ENCODE measurements around the gene PABPC1L.

The PABPC1L gene

DNA sequence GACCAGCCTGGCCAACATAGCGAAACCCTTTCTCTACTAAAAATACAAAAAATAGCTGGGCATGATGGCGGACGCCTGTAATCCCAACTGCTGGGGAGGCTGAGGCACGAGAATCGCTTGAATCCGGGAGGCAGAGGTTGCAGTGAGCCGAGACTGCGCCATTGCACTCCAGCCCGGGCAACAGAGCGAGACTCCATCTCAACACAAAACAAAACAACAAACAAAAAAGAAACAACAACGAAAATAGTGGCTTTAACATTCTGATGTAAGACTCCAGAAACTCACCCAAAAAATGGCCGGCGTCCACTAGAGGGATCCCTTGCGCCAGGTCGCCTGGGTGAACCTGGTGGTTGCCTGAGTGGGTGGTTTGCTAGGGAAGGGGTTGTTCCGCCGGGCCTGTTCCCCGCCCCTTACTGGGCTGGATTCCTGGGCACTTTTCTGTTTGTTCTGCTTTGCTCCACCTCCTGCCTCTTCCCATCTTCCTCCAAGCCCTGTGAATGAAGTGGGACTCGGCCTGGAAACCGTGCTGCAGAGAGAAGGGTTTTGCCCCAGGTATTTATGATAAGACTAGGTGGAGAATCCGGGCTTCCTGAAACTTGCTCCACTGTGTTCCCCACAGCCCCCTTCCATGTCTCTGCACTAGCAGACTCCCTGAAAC is 1.5 kb downstream of the PABPC1L start:
- Histone ChIP-seq H2BK120ac (ENCODE audit: insufficient read depth, low read length, poor library complexity) (no peak overlapping the region), H3K9me3 (ENCODE audit: insufficient read depth, low read depth, low read length) (no peaks in the 10 kb centered on the region), H4K91ac (ENCODE audit: low read depth, low read length) (no peak overlapping the region), H3K14ac (ENCODE audit: low read length) (no peak overlapping the region), H3K4me3 (ENCODE audit: low read depth, low read length) (no peak overlapping the region), H3K36me3 (ENCODE audit: control insufficient read depth in 1 of 2, insufficient read depth in 2 of 2, low read length in 2 of 2) (peaks cover 10 to 30% of the 10 kb centered on the region in 2 experiments), H3K4me1 (ENCODE audit: control insufficient read depth in 1 of 2, insufficient read depth in 2 of 2, low read length in 2 of 2) (peaks cover 6 to 10% of the 10 kb centered on the region in 2 experiments), H2AK5ac (ENCODE audit: low read length) (no peak overlapping the region), H3K18ac (ENCODE audit: low read length) (peak overlapping the region; percentile 9), H3K4me2 (ENCODE audit: low read length) (peak overlapping the region; percentile 13), H3K4ac (ENCODE audit: low read depth, low read length) (peak overlapping the region; percentile 8), H2BK5ac (ENCODE audit: low read depth, low read length, poor library complexity) (no peak overlapping the region), H3K79me1 (ENCODE audit: low read length) (peaks cover 4% of the 10 kb centered on the region), H3K79me2 (ENCODE audit: control insufficient read depth, insufficient read depth, low read length, poor library complexity) (peaks cover 4% of the 10 kb centered on the region), H3K9ac (ENCODE audit: low read length) (no peak overlapping the region), H3K27ac (ENCODE audit: low read depth, low read length) (no peak overlapping the region), H4K8ac (ENCODE audit: low read depth, low read length) (peak overlapping the region; percentile 6), H3K27me3 (ENCODE audit: insufficient read depth, low read length) (no peaks in the 10 kb centered on the region), H2BK12ac (ENCODE audit: low read length) (no peak overlapping the region), H2AFZ (ENCODE audit: insufficient read depth, low read length, poor library complexity) (no peak overlapping the region), H3K23ac (ENCODE audit: low read length) (no peak overlapping the region), H4K12ac (ENCODE audit: low read depth, low read length) (no peak overlapping the region)
- peak; percentile 74 to 95 for DNase-seq
- no CpG with 5 or more reads among the region's 21 CpGs for WGBS (ENCODE audit: extremely low coverage, insufficient coverage, insufficient read length)

DNA sequence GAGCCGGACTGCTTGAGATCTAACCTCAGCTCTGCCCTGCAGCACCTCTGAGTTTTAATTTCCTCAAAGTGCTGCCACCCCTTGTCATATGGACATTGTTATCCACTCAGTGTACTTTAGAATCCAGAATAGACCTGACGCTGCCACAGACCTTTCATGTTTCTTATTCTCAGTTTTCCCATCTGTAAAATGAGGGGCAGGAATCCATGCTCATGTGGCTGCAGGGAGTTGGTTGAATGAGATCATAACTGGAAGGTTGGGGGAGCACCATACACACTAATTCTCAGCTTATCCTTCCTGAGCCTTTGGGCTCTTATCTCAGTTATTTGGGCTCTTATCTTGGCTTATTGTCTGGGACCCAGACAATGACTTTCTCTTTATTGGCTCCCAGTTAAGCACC is 2.3 kb downstream of the PABPC1L start:
- no peak overlapping the region for H2AFZ ChIP-seq (ENCODE audit: insufficient read depth, low read length, poor library complexity)
- no peak overlapping the region for H3K23ac ChIP-seq (ENCODE audit: low read length)
- H2BK5ac ChIP-seq (ENCODE audit: low read depth, low read length, poor library complexity), result no peak overlapping the region
- no peak overlapping the region for H3K14ac ChIP-seq (ENCODE audit: low read length)
- H4K8ac ChIP-seq (ENCODE audit: low read depth, low read length), result no peak overlapping the region
- no CpG with 5 or more reads among the region's 2 CpGs for WGBS (ENCODE audit: extremely low coverage, insufficient coverage, insufficient read length)
- H3K4me1 ChIP-seq (ENCODE audit: control insufficient read depth in 1 of 2, insufficient read depth in 2 of 2, low read length in 2 of 2), result peaks cover 6 to 10% of the 10 kb centered on the region in 2 experiments
- no peak overlapping the region for H2BK12ac ChIP-seq (ENCODE audit: low read length)
- H3K9ac ChIP-seq (ENCODE audit: low read length), result no peak overlapping the region
- no peak overlapping the region for H3K18ac ChIP-seq (ENCODE audit: low read length)
- H2AK5ac ChIP-seq (ENCODE audit: low read length), result no peak overlapping the region
- no peak overlapping the region for H3K4me3 ChIP-seq (ENCODE audit: low read depth, low read length)
- H2BK120ac ChIP-seq (ENCODE audit: insufficient read depth, low read length, poor library complexity), result no peak overlapping the region
- no peaks in the 10 kb centered on the region for H3K27me3 ChIP-seq (ENCODE audit: insufficient read depth, low read length)
- peaks cover 4% of the 10 kb centered on the region for H3K79me1 ChIP-seq (ENCODE audit: low read length)
- peaks cover 4% of the 10 kb centered on the region for H3K79me2 ChIP-seq (ENCODE audit: control insufficient read depth, insufficient read depth, low read length, poor library complexity)
- H3K9me3 ChIP-seq (ENCODE audit: insufficient read depth, low read depth, low read length), result no peaks in the 10 kb centered on the region
- no peak overlapping the region for H3K4me2 ChIP-seq (ENCODE audit: low read length)
- no peak overlapping the region for H4K12ac ChIP-seq (ENCODE audit: low read depth, low read length)
- no peak for DNase-seq
- H3K4ac ChIP-seq (ENCODE audit: low read depth, low read length), result no peak overlapping the region
- H4K91ac ChIP-seq (ENCODE audit: low read depth, low read length), result no peak overlapping the region
- H3K27ac ChIP-seq (ENCODE audit: low read depth, low read length), result no peak overlapping the region
- peaks cover 14 to 33% of the 10 kb centered on the region in 2 experiments for H3K36me3 ChIP-seq (ENCODE audit: control insufficient read depth in 1 of 2, insufficient read depth in 2 of 2, low read length in 2 of 2)

DNA sequence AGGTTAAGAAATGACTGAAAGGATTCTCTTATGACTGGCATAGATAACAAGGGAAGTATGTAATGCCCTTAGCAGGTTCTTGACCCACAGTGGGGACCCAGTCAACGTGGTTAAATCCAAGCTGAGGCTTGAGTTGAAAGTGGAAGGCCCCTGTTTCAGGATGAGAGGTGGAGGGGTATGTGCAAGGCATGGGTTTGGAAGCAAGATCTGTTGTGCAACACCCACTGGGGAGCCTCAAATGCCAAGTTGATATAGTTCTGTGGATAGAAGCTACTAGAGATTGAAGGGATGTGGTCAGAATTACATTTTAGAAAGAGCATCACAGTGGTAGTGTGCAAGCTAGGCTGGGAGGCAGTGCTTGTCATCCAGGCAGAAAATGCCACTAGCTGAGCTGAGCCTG is 5.1 kb downstream of the PABPC1L start:
- peaks cover 4% of the 10 kb centered on the region for H3K79me1 ChIP-seq (ENCODE audit: low read length)
- H4K8ac ChIP-seq (ENCODE audit: low read depth, low read length), result no peak overlapping the region
- H3K36me3 ChIP-seq (ENCODE audit: control insufficient read depth in 1 of 2, insufficient read depth in 2 of 2, low read length in 2 of 2), result peaks cover 21 to 36% of the 10 kb centered on the region in 2 experiments
- H4K12ac ChIP-seq (ENCODE audit: low read depth, low read length), result no peak overlapping the region
- H3K9ac ChIP-seq (ENCODE audit: low read length), result no peak overlapping the region
- no CpG with 5 or more reads among the region's 1 CpG for WGBS (ENCODE audit: extremely low coverage, insufficient coverage, insufficient read length)
- H4K91ac ChIP-seq (ENCODE audit: low read depth, low read length), result no peak overlapping the region
- no peak overlapping the region for H3K4me3 ChIP-seq (ENCODE audit: low read depth, low read length)
- H3K79me2 ChIP-seq (ENCODE audit: control insufficient read depth, insufficient read depth, low read length, poor library complexity), result peaks cover 4% of the 10 kb centered on the region
- no peaks in the 10 kb centered on the region for H3K27me3 ChIP-seq (ENCODE audit: insufficient read depth, low read length)
- H3K4ac ChIP-seq (ENCODE audit: low read depth, low read length), result no peak overlapping the region
- no peak overlapping the region for H2BK5ac ChIP-seq (ENCODE audit: low read depth, low read length, poor library complexity)
- DNase-seq, result no peak
- H2BK12ac ChIP-seq (ENCODE audit: low read length), result no peak overlapping the region
- no peak overlapping the region for H3K14ac ChIP-seq (ENCODE audit: low read length)
- no peak overlapping the region for H2AK5ac ChIP-seq (ENCODE audit: low read length)
- H3K18ac ChIP-seq (ENCODE audit: low read length), result no peak overlapping the region
- peak overlapping the region; percentile 87 for H3K23ac ChIP-seq (ENCODE audit: low read length)
- no peak overlapping the region for H3K4me2 ChIP-seq (ENCODE audit: low read length)
- H3K9me3 ChIP-seq (ENCODE audit: insufficient read depth, low read depth, low read length), result no peaks in the 10 kb centered on the region
- H3K27ac ChIP-seq (ENCODE audit: low read depth, low read length), result no peak overlapping the region
- H2BK120ac ChIP-seq (ENCODE audit: insufficient read depth, low read length, poor library complexity), result no peak overlapping the region
- H3K4me1 ChIP-seq (ENCODE audit: control insufficient read depth in 1 of 2, insufficient read depth in 2 of 2, low read length in 2 of 2), result peaks cover 6 to 10% of the 10 kb centered on the region in 2 experiments
- no peak overlapping the region for H2AFZ ChIP-seq (ENCODE audit: insufficient read depth, low read length, poor library complexity)

DNA sequence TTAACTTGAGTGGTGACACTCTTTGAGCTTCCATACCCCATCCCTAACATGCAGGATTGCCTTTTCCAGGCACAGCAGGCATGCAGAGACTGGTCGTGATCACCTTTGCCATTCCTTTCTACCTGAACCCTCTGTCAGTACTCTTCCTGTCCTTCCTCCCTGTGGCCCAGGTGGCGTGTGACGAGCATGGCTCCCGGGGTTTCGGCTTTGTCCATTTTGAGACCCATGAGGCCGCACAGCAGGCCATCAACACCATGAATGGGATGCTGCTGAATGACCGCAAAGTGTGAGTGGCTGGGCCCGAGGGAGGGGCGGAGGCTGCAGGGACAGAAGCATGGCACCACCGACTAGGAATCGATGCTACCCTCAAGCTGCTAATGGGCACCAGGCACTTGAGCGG is 6.7 kb downstream of the PABPC1L start:
- H3K4ac ChIP-seq (ENCODE audit: low read depth, low read length), result no peak overlapping the region
- no CpG with 5 or more reads among the region's 12 CpGs for WGBS (ENCODE audit: extremely low coverage, insufficient coverage, insufficient read length)
- H3K18ac ChIP-seq (ENCODE audit: low read length), result no peak overlapping the region
- no peak overlapping the region for H3K4me3 ChIP-seq (ENCODE audit: low read depth, low read length)
- H3K27ac ChIP-seq (ENCODE audit: low read depth, low read length), result no peak overlapping the region
- H4K12ac ChIP-seq (ENCODE audit: low read depth, low read length), result no peak overlapping the region
- no peak overlapping the region for H2BK12ac ChIP-seq (ENCODE audit: low read length)
- H3K9ac ChIP-seq (ENCODE audit: low read length), result no peak overlapping the region
- no peak overlapping the region for H3K14ac ChIP-seq (ENCODE audit: low read length)
- no peak overlapping the region for H3K4me2 ChIP-seq (ENCODE audit: low read length)
- no peak overlapping the region for H2AFZ ChIP-seq (ENCODE audit: insufficient read depth, low read length, poor library complexity)
- no peaks in the 10 kb centered on the region for H3K79me1 ChIP-seq (ENCODE audit: low read length)
- no peaks in the 10 kb centered on the region for H3K79me2 ChIP-seq (ENCODE audit: control insufficient read depth, insufficient read depth, low read length, poor library complexity)
- H3K36me3 ChIP-seq (ENCODE audit: control insufficient read depth in 1 of 2, insufficient read depth in 2 of 2, low read length in 2 of 2), result peaks cover 24 to 39% of the 10 kb centered on the region in 2 experiments
- no peak overlapping the region for H4K8ac ChIP-seq (ENCODE audit: low read depth, low read length)
- H3K9me3 ChIP-seq (ENCODE audit: insufficient read depth, low read depth, low read length), result no peaks in the 10 kb centered on the region
- H3K27me3 ChIP-seq (ENCODE audit: insufficient read depth, low read length), result no peaks in the 10 kb centered on the region
- H2AK5ac ChIP-seq (ENCODE audit: low read length), result no peak overlapping the region
- H2BK120ac ChIP-seq (ENCODE audit: insufficient read depth, low read length, poor library complexity), result no peak overlapping the region
- H3K4me1 ChIP-seq (ENCODE audit: control insufficient read depth in 1 of 2, insufficient read depth in 2 of 2, low read length in 2 of 2), result peaks cover 0 to 3% of the 10 kb centered on the region in 2 experiments
- no peak for DNase-seq
- no peak overlapping the region for H4K91ac ChIP-seq (ENCODE audit: low read depth, low read length)
- H2BK5ac ChIP-seq (ENCODE audit: low read depth, low read length, poor library complexity), result no peak overlapping the region
- H3K23ac ChIP-seq (ENCODE audit: low read length), result no peak overlapping the region

All from trophoblast cell (in vitro differentiated cells and primary cell).